Measurements from ENCODE around the gene TMSB4X. TPM values are rescaled to one million over a fixed set of nuclear protein-coding genes. Genes with fewer than 3 reads are reported as not detected.
"Not testable (repeated sequence)": the region's sequence is repeated elsewhere in the genome, so short reads cannot be mapped to it uniquely, and the experiment has no call there.

The TMSB4X gene
- total RNA-seq, 1 experiment from 2014 or later: 801 TPM

DNA sequence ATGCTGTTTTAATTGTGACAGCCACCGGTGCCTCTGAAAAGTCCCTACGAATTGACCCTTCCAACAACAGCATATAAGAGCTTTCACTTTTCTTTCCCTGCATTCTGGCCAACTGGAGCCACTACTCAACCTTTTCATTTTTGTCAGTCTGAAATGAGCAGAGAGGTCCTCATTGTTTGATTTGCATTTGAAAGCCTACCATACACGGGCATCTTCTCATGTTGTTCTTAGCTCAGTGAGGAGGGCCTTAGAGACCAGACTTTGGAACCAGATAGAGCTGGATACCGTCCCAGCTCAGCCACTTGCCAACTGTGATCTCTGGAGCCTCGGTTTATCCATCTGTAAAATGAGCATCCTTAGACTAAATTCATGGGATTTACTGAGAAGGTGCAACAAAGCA is 16.9 kb upstream of the TMSB4X start:
- DNase-seq (ENCODE audit: unreplicated experiment): no peak
- Mint-ChIP-seq H3K9me3 (ENCODE audit: unreplicated experiment) (no peaks in the 10 kb centered on the region), H3K27ac (ENCODE audit: low read depth, unreplicated experiment) (no peak overlapping the region), H3K36me3 (ENCODE audit: insufficient read depth, unreplicated experiment) (no peaks in the 10 kb centered on the region), H3K27me3 (ENCODE audit: insufficient read depth, unreplicated experiment) (peaks cover 10% of the 10 kb centered on the region), H3K4me3 (ENCODE audit: unreplicated experiment) (no peak overlapping the region), H3K4me1 (ENCODE audit: insufficient read depth, unreplicated experiment) (peaks cover 28% of the 10 kb centered on the region)
- ChIA-PET CTCF (interaction anchor here (0.7 to 1.4 kb wide), 3 partner anchors 12 to 530 kb away, joined by 4 to 12 read pairs (median 5); no protein-coding TSS in a partner anchor), POLR2A (interaction anchor here (1.0 kb wide), 1 partner anchor 530 kb away, joined by 5 read pairs; no protein-coding TSS in a partner anchor)
- intact Hi-C loops (cut with micrococcal nuclease): no loop called here
- no TSS peak for BruUV-seq (replicated peaks)
- TF ChIP-seq, protein P1, sequence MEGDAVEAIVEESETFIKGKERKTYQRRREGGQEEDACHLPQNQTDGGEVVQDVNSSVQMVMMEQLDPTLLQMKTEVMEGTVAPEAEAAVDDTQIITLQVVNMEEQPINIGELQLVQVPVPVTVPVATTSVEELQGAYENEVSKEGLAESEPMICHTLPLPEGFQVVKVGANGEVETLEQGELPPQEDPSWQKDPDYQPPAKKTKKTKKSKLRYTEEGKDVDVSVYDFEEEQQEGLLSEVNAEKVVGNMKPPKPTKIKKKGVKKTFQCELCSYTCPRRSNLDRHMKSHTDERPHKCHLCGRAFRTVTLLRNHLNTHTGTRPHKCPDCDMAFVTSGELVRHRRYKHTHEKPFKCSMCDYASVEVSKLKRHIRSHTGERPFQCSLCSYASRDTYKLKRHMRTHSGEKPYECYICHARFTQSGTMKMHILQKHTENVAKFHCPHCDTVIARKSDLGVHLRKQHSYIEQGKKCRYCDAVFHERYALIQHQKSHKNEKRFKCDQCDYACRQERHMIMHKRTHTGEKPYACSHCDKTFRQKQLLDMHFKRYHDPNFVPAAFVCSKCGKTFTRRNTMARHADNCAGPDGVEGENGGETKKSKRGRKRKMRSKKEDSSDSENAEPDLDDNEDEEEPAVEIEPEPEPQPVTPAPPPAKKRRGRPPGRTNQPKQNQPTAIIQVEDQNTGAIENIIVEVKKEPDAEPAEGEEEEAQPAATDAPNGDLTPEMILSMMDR (IDR thresholded peaks at IDR 0.05; ENCODE audit: unreplicated experiment): no peak

DNA sequence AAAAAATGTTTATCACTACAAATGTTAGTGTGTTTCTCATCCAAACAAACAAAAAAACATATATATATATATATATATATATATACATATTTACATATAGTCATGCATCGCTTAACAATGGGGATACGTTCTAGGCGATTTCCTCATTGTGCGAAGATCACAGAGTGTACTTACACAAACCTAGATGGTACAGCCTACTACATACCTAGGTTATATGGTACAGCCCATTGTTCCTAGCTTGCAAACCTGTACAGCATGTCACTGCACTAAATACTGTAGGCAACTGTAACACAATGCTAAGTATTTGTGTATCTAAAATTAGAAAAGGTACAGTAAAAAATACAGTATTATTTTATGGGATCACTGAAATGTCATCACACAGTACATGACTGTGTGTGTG is 16.4 kb upstream of the TMSB4X start:
- intact Hi-C loops (cut with micrococcal nuclease): no loop called here
- BruUV-seq (replicated peaks): no TSS peak

DNA sequence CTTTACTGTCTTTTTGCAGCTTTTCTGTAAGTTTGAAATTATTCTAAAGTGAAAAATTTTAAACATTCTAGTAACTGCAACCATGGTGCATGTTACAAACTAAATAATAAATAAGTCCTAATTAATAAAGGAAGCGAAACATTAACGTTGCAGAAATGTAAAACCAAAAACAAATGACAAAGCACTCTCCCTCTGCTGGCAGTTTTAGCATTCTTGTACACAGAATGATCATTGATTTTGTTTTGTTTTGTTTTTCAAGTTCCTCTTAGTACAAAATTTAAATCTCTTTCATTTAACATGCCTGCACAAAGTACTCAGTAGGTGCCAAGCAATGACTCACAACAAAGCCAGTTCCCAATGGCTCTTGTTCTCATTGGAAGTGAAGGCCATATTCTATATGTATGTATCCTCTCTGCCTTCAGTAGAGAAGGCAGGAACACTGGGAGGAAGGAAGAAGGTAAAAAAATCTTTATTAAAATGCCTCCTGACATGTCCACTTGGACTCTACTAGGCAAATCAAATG is 13.7 kb upstream of the TMSB4X start:
- Mint-ChIP-seq H3K4me3 (ENCODE audit: unreplicated experiment) (no peak overlapping the region), H3K36me3 (ENCODE audit: insufficient read depth, unreplicated experiment) (no peaks in the 10 kb centered on the region), H3K27ac (ENCODE audit: low read depth, unreplicated experiment) (no peak overlapping the region), H3K27me3 (ENCODE audit: insufficient read depth, unreplicated experiment) (peaks cover 10% of the 10 kb centered on the region), H3K9me3 (ENCODE audit: unreplicated experiment) (no peaks in the 10 kb centered on the region), H3K4me1 (ENCODE audit: insufficient read depth, unreplicated experiment) (peaks cover 21% of the 10 kb centered on the region)
- DNase-seq (ENCODE audit: unreplicated experiment): no peak
- intact Hi-C loops (cut with micrococcal nuclease): no loop called here
- CTCF ChIA-PET: interaction anchor here (1.4 kb wide), 1 partner anchor 12 kb away, joined by 3 read pairs; no protein-coding TSS in a partner anchor
- BruUV-seq (replicated peaks): no TSS peak
- POLR2A ChIA-PET: interaction anchor here (1.6 kb wide), 1 partner anchor 10 kb away, joined by 3 read pairs; no protein-coding TSS in a partner anchor
- TF ChIP-seq, protein P1 (IDR thresholded peaks at IDR 0.05; ENCODE audit: unreplicated experiment): no peak

More for the DNA sequence above, 16.4 kb upstream of the TMSB4X start:
- H3K27ac Mint-ChIP-seq (ENCODE audit: low read depth, unreplicated experiment): no peak overlapping the region
- H3K36me3 Mint-ChIP-seq (ENCODE audit: insufficient read depth, unreplicated experiment): no peaks in the 10 kb centered on the region
- no peaks in the 10 kb centered on the region for H3K9me3 Mint-ChIP-seq (ENCODE audit: unreplicated experiment)
- ChIA-PET CTCF (interaction anchor here (0.7 to 1.4 kb wide), 3 partner anchors 12 to 528 kb away, joined by 4 to 12 read pairs (median 4); no protein-coding TSS in a partner anchor), POLR2A (interaction anchor here (1.0 to 1.3 kb wide), 2 partner anchors 16 to 530 kb away, joined by 3 to 5 read pairs; partner anchors contain the start of gene TMSB4X)
- peaks cover 10% of the 10 kb centered on the region for H3K27me3 Mint-ChIP-seq (ENCODE audit: insufficient read depth, unreplicated experiment)
- no peak for DNase-seq (ENCODE audit: unreplicated experiment)
- TF ChIP-seq, protein P1 (IDR thresholded peaks at IDR 0.05; ENCODE audit: unreplicated experiment): no peak
- peaks cover 28% of the 10 kb centered on the region for H3K4me1 Mint-ChIP-seq (ENCODE audit: insufficient read depth, unreplicated experiment)
- H3K4me3 Mint-ChIP-seq (ENCODE audit: unreplicated experiment): no peak overlapping the region

DNA sequence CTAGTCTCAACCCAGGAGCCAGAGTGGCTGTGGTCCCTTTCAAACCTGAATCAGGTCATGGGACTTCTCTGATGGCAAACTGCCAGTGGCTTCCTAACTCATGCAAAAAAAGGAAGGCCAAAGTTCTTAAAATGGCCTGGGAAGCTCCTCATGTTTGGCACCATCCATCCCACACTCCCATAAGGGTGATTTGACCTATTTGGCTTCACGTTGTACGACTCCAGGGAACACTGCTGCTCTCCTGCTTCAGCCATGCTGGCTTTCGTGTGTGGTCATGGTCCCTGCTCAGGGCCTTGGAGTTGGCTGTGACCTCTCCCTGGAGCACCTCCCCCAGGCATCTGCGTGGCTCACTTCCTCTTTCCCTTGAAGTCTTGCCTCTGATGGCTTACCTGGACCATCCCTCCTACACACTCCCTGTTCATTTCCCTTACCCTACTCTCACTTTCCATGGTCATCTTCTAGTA is 12.8 kb upstream of the TMSB4X start:
- Mint-ChIP-seq H3K4me3 (ENCODE audit: unreplicated experiment) (no peak overlapping the region), H3K27ac (ENCODE audit: low read depth, unreplicated experiment) (no peak overlapping the region), H3K27me3 (ENCODE audit: insufficient read depth, unreplicated experiment) (peaks cover 10% of the 10 kb centered on the region), H3K9me3 (ENCODE audit: unreplicated experiment) (no peaks in the 10 kb centered on the region), H3K4me1 (ENCODE audit: insufficient read depth, unreplicated experiment) (peaks cover 13% of the 10 kb centered on the region), H3K36me3 (ENCODE audit: insufficient read depth, unreplicated experiment) (no peaks in the 10 kb centered on the region)
- CTCF ChIA-PET: no interaction called here
- intact Hi-C loops (cut with micrococcal nuclease): no loop called here
- TF ChIP-seq, protein P1 (IDR thresholded peaks at IDR 0.05; ENCODE audit: unreplicated experiment): no peak
- POLR2A ChIA-PET: no interaction called here
- no peak for DNase-seq (ENCODE audit: unreplicated experiment)
- BruUV-seq (replicated peaks): no TSS peak

DNA sequence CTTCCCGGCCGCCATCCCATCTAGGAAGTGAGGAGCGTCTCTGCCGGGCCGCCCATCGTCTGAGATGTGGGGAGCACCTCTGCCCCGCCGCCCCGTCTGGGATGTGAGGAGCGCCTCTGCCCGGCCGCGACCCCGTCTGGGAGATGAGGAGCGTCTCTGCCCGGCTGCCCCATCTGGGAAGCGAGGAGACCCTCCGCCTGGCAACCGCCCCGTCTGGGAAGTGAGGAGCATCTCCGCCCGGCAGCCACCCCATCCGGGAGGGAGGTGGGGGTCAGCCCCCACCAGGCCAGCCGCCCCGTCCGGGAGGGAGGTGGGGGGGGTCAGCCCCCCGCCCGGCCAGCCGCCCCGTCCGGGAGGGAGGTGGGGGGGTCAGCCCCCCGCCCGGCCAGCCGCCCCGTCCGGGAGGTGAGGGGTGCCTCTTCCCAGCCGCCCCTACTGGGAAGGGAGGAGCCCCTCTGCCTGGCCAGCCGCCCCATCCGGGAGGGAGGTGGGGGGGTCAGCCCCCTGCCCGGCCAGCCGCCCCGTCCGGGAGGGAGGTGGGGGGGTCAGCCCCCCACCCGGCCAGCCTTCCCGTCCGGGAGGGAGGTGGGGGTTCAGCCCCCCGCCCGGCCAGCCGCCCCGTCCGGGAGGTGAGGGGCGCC is 11.6 kb upstream of the TMSB4X start:
- H3K9me3 Mint-ChIP-seq (ENCODE audit: unreplicated experiment); intact Hi-C loops (cut with micrococcal nuclease); H3K4me3 Mint-ChIP-seq (ENCODE audit: unreplicated experiment); H3K27ac Mint-ChIP-seq (ENCODE audit: low read depth, unreplicated experiment); POLR2A ChIA-PET; H3K36me3 Mint-ChIP-seq (ENCODE audit: insufficient read depth, unreplicated experiment); DNase-seq (ENCODE audit: unreplicated experiment); H3K27me3 Mint-ChIP-seq (ENCODE audit: insufficient read depth, unreplicated experiment); CTCF ChIA-PET; BruUV-seq (replicated peaks): not testable (repeated sequence)
- H3K4me1 Mint-ChIP-seq (ENCODE audit: insufficient read depth, unreplicated experiment): peaks cover 13% of the 10 kb centered on the region
